Keratinocyte (primary cell): ENCODE measurements around the gene RHOU. TPM values are rescaled to one million over a fixed set of nuclear protein-coding genes. Genes with fewer than 3 reads are reported as not detected.

Experiments used
- DNase-seq: peaks from one replicate; pipeline ENCODE4 v3.0.0-alpha.2; 2011; ENCODE audit warnings: low read depth, missing footprints, low spot score
- FAIRE-seq: peaks from 2 replicates; lab custom pipeline; 2011; peaks lifted over from hg19 to GRCh38; lab: Jason Lieb, UNC
- H2AFZ ChIP-seq: 2 replicates; pipeline ENCODE4 v1.6.0; 2012; ENCODE audit warnings: low read length, control low read depth, inconsistent platforms; ENCODE audit not compliant: control insufficient read depth
- H3K27ac ChIP-seq: 2 replicates; pipeline ENCODE4 v1.5.1; 2011; ENCODE audit warnings: low read length; ENCODE audit not compliant: control insufficient read depth, insufficient read depth
- H3K27me3 ChIP-seq: 3 replicates; pipeline ENCODE4 v1.6.0; 2011; ENCODE audit warnings: low read length; ENCODE audit not compliant: control insufficient read depth, insufficient read depth; ENCODE audit errors: extremely low read depth
- H3K36me3 ChIP-seq, 2 experiments: 2 replicates in 1 of 2; 3 replicates in 1 of 2; pipeline ENCODE4 v1.5.1; 2011; ENCODE audit warnings: low read length in 2 of 2, mild to moderate bottlenecking in 1 of 2; ENCODE audit not compliant: control insufficient read depth in 2 of 2, insufficient read depth in 2 of 2; ENCODE audit errors: extremely low read depth in 1 of 2
- H3K4me1 ChIP-seq: 3 replicates; pipeline ENCODE4 v1.5.1; 2011; ENCODE audit warnings: low read length; ENCODE audit not compliant: control insufficient read depth, insufficient read depth; ENCODE audit errors: extremely low read depth
- H3K4me2 ChIP-seq: 3 replicates; pipeline ENCODE4 v1.6.0; 2011; ENCODE audit warnings: low read depth, low read length; ENCODE audit not compliant: control insufficient read depth, insufficient read depth; ENCODE audit errors: extremely low read depth
- H3K4me3 ChIP-seq, 3 experiments: fragments of 200-600 bp in 1 of 3; sonication (generic) in 1 of 3; 2 replicates in 2 of 3; 3 replicates in 1 of 3; pipeline ENCODE4 v1.5.1; 2011 to 2016; ENCODE audit warnings: low read length in 3 of 3, mild to moderate bottlenecking in 3 of 3, control low read depth in 2 of 3, inconsistent platforms in 1 of 3, low read depth in 1 of 3, mixed read lengths in 1 of 3, mixed run types in 1 of 3, moderate library complexity in 1 of 3; ENCODE audit not compliant: control insufficient read depth in 2 of 3, insufficient read depth in 2 of 3; ENCODE audit errors: extremely low read depth in 1 of 3
- H3K79me2 ChIP-seq: 2 replicates; pipeline ENCODE4 v1.6.0; 2012; ENCODE audit warnings: low read length; ENCODE audit not compliant: control insufficient read depth, insufficient read depth
- H3K9ac ChIP-seq: 3 replicates; pipeline ENCODE4 v1.6.0; 2011; ENCODE audit warnings: low read length; ENCODE audit not compliant: control insufficient read depth, insufficient read depth; ENCODE audit errors: extremely low read depth
- H3K9me1 ChIP-seq: 3 replicates; pipeline ENCODE4 v1.6.0; 2011; ENCODE audit warnings: low read length; ENCODE audit not compliant: control insufficient read depth, insufficient read depth; ENCODE audit errors: extremely low read depth
- H3K9me3 ChIP-seq: 2 replicates; pipeline ENCODE4 v1.5.1; 2012; ENCODE audit warnings: low read depth, low read length; ENCODE audit not compliant: control insufficient read depth
- H4K20me1 ChIP-seq: 3 replicates; pipeline ENCODE4 v1.6.0; 2011; ENCODE audit warnings: low read length; ENCODE audit not compliant: control insufficient read depth, insufficient read depth; ENCODE audit errors: extremely low read depth
- CTCF ChIP-seq, 3 experiments: IDR thresholded peaks in 1 of 3; conservative IDR thresholded peaks in 1 of 3; optimal IDR thresholded peaks in 1 of 3; 2 replicates in 2 of 3; 3 replicates in 1 of 3; pipeline versions ENCODE3 to v1.5.1; 2011; ENCODE audit warnings: low read length in 3 of 3, mild to moderate bottlenecking in 3 of 3, moderate library complexity in 2 of 3, control low read depth in 1 of 3, inconsistent platforms in 1 of 3; ENCODE audit not compliant: insufficient read depth in 2 of 3; ENCODE audit errors: extremely low read depth in 1 of 3
- EZH2 ChIP-seq: IDR thresholded peaks from one replicate; pipeline ENCODE4 v1.6.1; 2012; ENCODE audit warnings: inconsistent platforms, mild to moderate bottlenecking, low read length, moderate library complexity
- dilution Hi-C: fragments of 300-500 bp; cut with MboI; formaldehyde crosslinking; loops from one replicate; pipeline ENCODE4 v1.7.0; 2020; ENCODE audit warnings: low sequenced_read_pairs; ENCODE audit not compliant: extremely low pct_ligation_motif_present
- polyA plus RNA-seq, 5 experiments: library from polyadenylated mRNA; depleted of rRNA in 3 of 5; stranded (reverse) in 3 of 5; stranded (forward) in 1 of 5; unstranded in 1 of 5; fragments of >200 nt; gene quantifications; 1 replicate in 1 of 5; 2 replicates in 3 of 5; 3 replicates in 1 of 5; pipeline versions ENCODE4 v1.2.1 to v1.2.3, GENCODE V29; 2011 to 2012; ENCODE audit warnings: missing spikeins in 2 of 5, low read depth in 1 of 5, low replicate concordance in 1 of 5

RHOU gene
- polyA plus RNA-seq, 1 donor (not counting 4 experiments of a cell fraction or from before 2014, with no cell fraction given), result 0.29 TPM

- no peak for FAIRE-seq
- no peak for TF ChIP-seq EZH2
- TF ChIP-seq CTCF (optimal IDR thresholded peaks at IDR 0.05 in 1 of 3, IDR thresholded peaks at IDR 0.05 in 1 of 3, conservative IDR thresholded peaks at IDR 0.05 in 1 of 3; ENCODE audit: extremely low read depth in 1 of 3, insufficient read depth in 2 of 3, low read length in 3 of 3), result no peak
These were observed 46.0 kb upstream of the RHOU start for GRCh38 chr1:228689255-228689654.

GRCh38 chr1:228691211-228691610 is 44.1 kb upstream of the RHOU start:
- no peaks in the 10 kb centered on the region for H3K9me1 ChIP-seq
- dilution Hi-C loops, result no loop called here
- no peak overlapping the region for H3K9ac ChIP-seq
- no peaks in the 10 kb centered on the region for H3K27me3 ChIP-seq
- no peak overlapping the region for H3K4me2 ChIP-seq
- no peaks in the 10 kb centered on the region for H3K79me2 ChIP-seq
- no peak overlapping the region for H3K4me3 ChIP-seq
- no peak overlapping the region for H3K27ac ChIP-seq
- no peak for FAIRE-seq
- peaks cover 5% of the 10 kb centered on the region for H3K4me1 ChIP-seq
- no peak for DNase-seq
- no peaks in the 10 kb centered on the region for H4K20me1 ChIP-seq
- no peaks in the 10 kb centered on the region for H3K9me3 ChIP-seq
- H3K36me3 ChIP-seq, result no peaks in the 10 kb centered on the region
- no peak for TF ChIP-seq CTCF (optimal IDR thresholded peaks at IDR 0.05 in 1 of 3, IDR thresholded peaks at IDR 0.05 in 1 of 3, conservative IDR thresholded peaks at IDR 0.05 in 1 of 3; ENCODE audit: extremely low read depth in 1 of 3, insufficient read depth in 2 of 3, low read length in 3 of 3)
- H2AFZ ChIP-seq, result no peak overlapping the region

More at GRCh38 chr1:228689255-228689654, 46.0 kb upstream of the RHOU start:
- H3K9me3 ChIP-seq, result no peaks in the 10 kb centered on the region
- dilution Hi-C loops, result no loop called here
- H3K79me2 ChIP-seq, result no peaks in the 10 kb centered on the region
- no peaks in the 10 kb centered on the region for H3K9me1 ChIP-seq
- H3K9ac ChIP-seq, result no peak overlapping the region
- no peak overlapping the region for H3K27ac ChIP-seq
- DNase-seq, result no peak
- H3K4me1 ChIP-seq, result no peaks in the 10 kb centered on the region
- H3K27me3 ChIP-seq, result no peaks in the 10 kb centered on the region
- H4K20me1 ChIP-seq, result no peaks in the 10 kb centered on the region
- H3K36me3 ChIP-seq, result no peaks in the 10 kb centered on the region
- no peak overlapping the region for H3K4me3 ChIP-seq
- no peak overlapping the region for H3K4me2 ChIP-seq
- no peak overlapping the region for H2AFZ ChIP-seq
